Neural cell (in vitro differentiated cells): ENCODE measurements around the gene LTBP1. TPM values are rescaled to one million over a fixed set of nuclear protein-coding genes. Genes with fewer than 3 reads are reported as not detected.
A peak's percentile ranks its signal among the peaks of the same experiment; 100 is the strongest.

Source experiments
- H2AFZ ChIP-seq: fragments of 200-600, 300-800 bp; sonication (generic), shearing (Covaris generic); 2 replicates; pipeline ENCODE4 v1.6.0; 2014; ENCODE audit warnings: low read depth, mild to moderate bottlenecking, antibody characterized with exemption, low read length, moderate library complexity
- H3F3A ChIP-seq: fragments of 200-600 bp; shearing (Covaris generic); 2 replicates; pipeline ENCODE4 v1.6.1; 2016; ENCODE audit warnings: mild to moderate bottlenecking, moderate library complexity, mixed read lengths, antibody characterized with exemption, low read length; ENCODE audit not compliant: insufficient read depth, poor library complexity, severe bottlenecking
- H3K27ac ChIP-seq: fragments of 200-600, 300-800 bp; sonication (generic), shearing (Covaris generic); 2 replicates; pipeline ENCODE4 v1.5.1; 2014; ENCODE audit warnings: mild to moderate bottlenecking, low read length, moderate library complexity
- H3K27me3 ChIP-seq: fragments of 300-800, 200-600 bp; sonication (generic), shearing (Covaris generic); 2 replicates; pipeline ENCODE4 v1.6.0; 2014; ENCODE audit warnings: mild to moderate bottlenecking, low read depth, low read length, moderate library complexity; ENCODE audit not compliant: insufficient read depth
- H3K36me3 ChIP-seq: fragments of 300-800, 200-600 bp; sonication (generic), shearing (Covaris generic); 2 replicates; pipeline ENCODE4 v1.5.1; 2014; ENCODE audit warnings: mild to moderate bottlenecking, antibody characterized with exemption, low read length, moderate library complexity; ENCODE audit not compliant: insufficient read depth
- H3K4me2 ChIP-seq: fragments of 300-800, 200-600 bp; sonication (generic), shearing (Covaris generic); 2 replicates; pipeline ENCODE4 v1.6.0; 2014; ENCODE audit warnings: mild to moderate bottlenecking, low read length
- H3K4me3 ChIP-seq: fragments of 300-800, 200-600 bp; sonication (generic), shearing (Covaris generic); 2 replicates; pipeline ENCODE4 v1.5.1; 2014; ENCODE audit warnings: mild to moderate bottlenecking, low read length, moderate library complexity
- H3K79me2 ChIP-seq: fragments of 200-600 bp; shearing (Covaris generic); replicated peaks from 2 replicates; pipeline ENCODE4 v1.6.0; 2014; ENCODE audit warnings: mild to moderate bottlenecking, low read length, moderate library complexity; ENCODE audit not compliant: insufficient read depth
- H3K9ac ChIP-seq: fragments of 300-800, 200-600 bp; sonication (generic), shearing (Covaris generic); 2 replicates; pipeline ENCODE4 v1.6.1; 2016; ENCODE audit warnings: mild to moderate bottlenecking, low read length, mixed read lengths
- H3K9me2 ChIP-seq: fragments of 200-600 bp; shearing (Covaris generic); 2 replicates; pipeline ENCODE4 v1.6.1; 2016; ENCODE audit warnings: mild to moderate bottlenecking, low read length, mixed read lengths; ENCODE audit not compliant: insufficient read depth
- H3K9me3 ChIP-seq: fragments of 200-600, 300-800 bp; sonication (generic), shearing (Covaris generic); 2 replicates; pipeline ENCODE4 v1.6.1; 2016; ENCODE audit warnings: mild to moderate bottlenecking, mixed run types, low read length, moderate library complexity, mixed read lengths
- H4K20me1 ChIP-seq: fragments of 200-600 bp; shearing (Covaris generic); 2 replicates; pipeline ENCODE4 v1.6.1; 2016; ENCODE audit warnings: mild to moderate bottlenecking, mixed run types; ENCODE audit not compliant: insufficient read depth
- EP300 ChIP-seq: fragments of 450-650 bp; conservative IDR thresholded peaks from 2 replicates; pipeline ENCODE4 v1.6.1; 2014; ENCODE audit warnings: antibody characterized with exemption, mild to moderate bottlenecking, moderate library complexity; ENCODE audit not compliant: poor library complexity, severe bottlenecking
- EZH2 ChIP-seq: fragments of 200-600, 300-800 bp; shearing (Covaris generic), sonication (generic); IDR thresholded peaks from 2 replicates; pipeline ENCODE4 v1.6.1; 2014; ENCODE audit warnings: antibody characterized with exemption, low read length, borderline replicate concordance, mild to moderate bottlenecking; ENCODE audit not compliant: insufficient read depth, poor library complexity, severe bottlenecking
- MXI1 ChIP-seq: fragments of 450-650 bp; conservative IDR thresholded peaks from 2 replicates; pipeline ENCODE4 v1.6.1; 2014; ENCODE audit warnings: antibody characterized with exemption, mild to moderate bottlenecking; ENCODE audit not compliant: poor library complexity, severe bottlenecking
- POLR2AphosphoS5 ChIP-seq: IDR thresholded peaks from 2 replicates; pipeline ENCODE4 v1.6.1; 2012
- RAD21 ChIP-seq: fragments of 450-650 bp; conservative IDR thresholded peaks from 2 replicates; pipeline ENCODE4 v1.6.1; 2014; ENCODE audit warnings: antibody characterized with exemption, mild to moderate bottlenecking, moderate library complexity
- SMC3 ChIP-seq: fragments of 450-650 bp; conservative IDR thresholded peaks from 2 replicates; pipeline ENCODE4 v1.6.1; 2014; ENCODE audit warnings: antibody characterized with exemption, mild to moderate bottlenecking, moderate library complexity; ENCODE audit not compliant: poor library complexity
- TAF1 ChIP-seq: IDR thresholded peaks from 2 replicates; pipeline ENCODE4 v1.6.1; 2012; ENCODE audit warnings: low read depth
- polyA plus RNA-seq: library from polyadenylated mRNA; depleted of rRNA; stranded (reverse); fragments of >200 nt; gene quantifications from 2 replicates; pipeline ENCODE4 v1.2.3, GENCODE V29; 2014
- TF ChIP-seq, protein P1 (sequence below): IDR thresholded peaks from 2 replicates; pipeline ENCODE4 v1.6.1; 2012; ENCODE audit warnings: borderline replicate concordance
- TF ChIP-seq, protein P2 (sequence below): fragments of 450-650 bp; IDR thresholded peaks from 2 replicates; pipeline ENCODE4 v1.5.1; 2014; ENCODE audit warnings: antibody characterized with exemption, mild to moderate bottlenecking, moderate library complexity; ENCODE audit not compliant: poor library complexity, severe bottlenecking

Gene LTBP1
- polyA plus RNA-seq, 1 donor from 2014 or later, result 1.8 TPM

DNA sequence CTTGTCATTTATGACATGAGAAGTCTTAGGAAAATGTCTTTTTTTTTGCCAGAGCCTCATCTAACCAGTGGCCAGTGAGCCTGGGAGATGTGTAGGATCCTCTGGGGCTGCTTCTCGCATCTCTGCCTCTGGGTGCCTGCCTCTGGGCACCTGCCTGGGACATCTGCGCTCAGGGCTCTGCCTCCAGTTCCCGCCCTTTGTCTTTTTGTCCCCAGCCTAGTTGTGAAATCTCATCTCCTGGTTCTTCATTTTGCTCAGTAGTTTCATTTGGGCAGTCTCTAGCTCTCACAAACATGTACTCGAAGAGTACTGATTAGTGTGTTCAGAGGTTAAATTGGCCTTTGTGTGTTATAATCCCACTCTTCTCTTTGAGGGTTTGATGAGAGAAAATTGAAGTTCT is 92.0 kb downstream of the LTBP1 start:
- H3K27me3 ChIP-seq, result no peaks in the 10 kb centered on the region
- no peaks in the 10 kb centered on the region for H4K20me1 ChIP-seq
- H3F3A ChIP-seq, result no peaks in the 10 kb centered on the region
- H3K4me2 ChIP-seq, result no peak overlapping the region
- no peaks in the 10 kb centered on the region for H3K9me2 ChIP-seq
- no peaks in the 10 kb centered on the region for H3K79me2 ChIP-seq
- no peaks in the 10 kb centered on the region for H3K9me3 ChIP-seq
- no peak overlapping the region for H3K9ac ChIP-seq
- H3K4me3 ChIP-seq, result no peak overlapping the region
- no peak overlapping the region for H3K27ac ChIP-seq
- no peak overlapping the region for H2AFZ ChIP-seq
- TF ChIP-seq SMC3 (no peak), EP300 (no peak), RAD21 (no peak), EZH2 (no peak), MXI1 (no peak), POLR2AphosphoS5 (no peak), TAF1 (no peak)
- TF ChIP-seq, protein P1, sequence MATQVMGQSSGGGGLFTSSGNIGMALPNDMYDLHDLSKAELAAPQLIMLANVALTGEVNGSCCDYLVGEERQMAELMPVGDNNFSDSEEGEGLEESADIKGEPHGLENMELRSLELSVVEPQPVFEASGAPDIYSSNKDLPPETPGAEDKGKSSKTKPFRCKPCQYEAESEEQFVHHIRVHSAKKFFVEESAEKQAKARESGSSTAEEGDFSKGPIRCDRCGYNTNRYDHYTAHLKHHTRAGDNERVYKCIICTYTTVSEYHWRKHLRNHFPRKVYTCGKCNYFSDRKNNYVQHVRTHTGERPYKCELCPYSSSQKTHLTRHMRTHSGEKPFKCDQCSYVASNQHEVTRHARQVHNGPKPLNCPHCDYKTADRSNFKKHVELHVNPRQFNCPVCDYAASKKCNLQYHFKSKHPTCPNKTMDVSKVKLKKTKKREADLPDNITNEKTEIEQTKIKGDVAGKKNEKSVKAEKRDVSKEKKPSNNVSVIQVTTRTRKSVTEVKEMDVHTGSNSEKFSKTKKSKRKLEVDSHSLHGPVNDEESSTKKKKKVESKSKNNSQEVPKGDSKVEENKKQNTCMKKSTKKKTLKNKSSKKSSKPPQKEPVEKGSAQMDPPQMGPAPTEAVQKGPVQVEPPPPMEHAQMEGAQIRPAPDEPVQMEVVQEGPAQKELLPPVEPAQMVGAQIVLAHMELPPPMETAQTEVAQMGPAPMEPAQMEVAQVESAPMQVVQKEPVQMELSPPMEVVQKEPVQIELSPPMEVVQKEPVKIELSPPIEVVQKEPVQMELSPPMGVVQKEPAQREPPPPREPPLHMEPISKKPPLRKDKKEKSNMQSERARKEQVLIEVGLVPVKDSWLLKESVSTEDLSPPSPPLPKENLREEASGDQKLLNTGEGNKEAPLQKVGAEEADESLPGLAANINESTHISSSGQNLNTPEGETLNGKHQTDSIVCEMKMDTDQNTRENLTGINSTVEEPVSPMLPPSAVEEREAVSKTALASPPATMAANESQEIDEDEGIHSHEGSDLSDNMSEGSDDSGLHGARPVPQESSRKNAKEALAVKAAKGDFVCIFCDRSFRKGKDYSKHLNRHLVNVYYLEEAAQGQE, result no peak
- TF ChIP-seq, protein P2, sequence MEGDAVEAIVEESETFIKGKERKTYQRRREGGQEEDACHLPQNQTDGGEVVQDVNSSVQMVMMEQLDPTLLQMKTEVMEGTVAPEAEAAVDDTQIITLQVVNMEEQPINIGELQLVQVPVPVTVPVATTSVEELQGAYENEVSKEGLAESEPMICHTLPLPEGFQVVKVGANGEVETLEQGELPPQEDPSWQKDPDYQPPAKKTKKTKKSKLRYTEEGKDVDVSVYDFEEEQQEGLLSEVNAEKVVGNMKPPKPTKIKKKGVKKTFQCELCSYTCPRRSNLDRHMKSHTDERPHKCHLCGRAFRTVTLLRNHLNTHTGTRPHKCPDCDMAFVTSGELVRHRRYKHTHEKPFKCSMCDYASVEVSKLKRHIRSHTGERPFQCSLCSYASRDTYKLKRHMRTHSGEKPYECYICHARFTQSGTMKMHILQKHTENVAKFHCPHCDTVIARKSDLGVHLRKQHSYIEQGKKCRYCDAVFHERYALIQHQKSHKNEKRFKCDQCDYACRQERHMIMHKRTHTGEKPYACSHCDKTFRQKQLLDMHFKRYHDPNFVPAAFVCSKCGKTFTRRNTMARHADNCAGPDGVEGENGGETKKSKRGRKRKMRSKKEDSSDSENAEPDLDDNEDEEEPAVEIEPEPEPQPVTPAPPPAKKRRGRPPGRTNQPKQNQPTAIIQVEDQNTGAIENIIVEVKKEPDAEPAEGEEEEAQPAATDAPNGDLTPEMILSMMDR, result no peak
- H3K36me3 ChIP-seq, result no peaks in the 10 kb centered on the region

DNA sequence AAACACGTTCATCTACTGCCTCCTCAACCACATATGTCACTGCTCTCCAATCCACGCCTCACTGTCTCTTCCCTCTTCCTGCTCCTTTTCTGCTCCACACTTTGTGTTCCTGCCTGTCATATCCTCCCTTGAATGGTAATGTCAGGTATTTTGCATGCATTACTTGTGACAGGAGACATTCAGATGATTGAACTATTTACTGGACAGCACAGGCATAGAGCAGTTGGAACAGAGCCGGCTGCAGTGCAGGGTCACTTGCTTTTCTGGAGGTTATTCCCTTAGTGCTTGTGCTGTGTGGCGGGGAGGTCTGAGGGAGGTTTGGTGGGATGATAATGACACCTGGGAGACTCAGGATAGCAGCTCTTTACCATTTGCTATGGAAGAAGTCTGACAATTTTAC is 93.8 kb downstream of the LTBP1 start:
- Histone ChIP-seq H3K79me2 (no peaks in the 10 kb centered on the region), H3K9ac (no peak overlapping the region), H3K27ac (peak overlapping the region; percentile 48), H3K9me2 (no peaks in the 10 kb centered on the region), H3K4me2 (no peak overlapping the region), H3K36me3 (no peaks in the 10 kb centered on the region), H2AFZ (peak overlapping the region; percentile 12), H3K9me3 (no peaks in the 10 kb centered on the region), H3K27me3 (no peaks in the 10 kb centered on the region), H3K4me3 (peak overlapping the region; percentile 24), H4K20me1 (no peaks in the 10 kb centered on the region), H3F3A (no peaks in the 10 kb centered on the region)
- TF ChIP-seq EZH2 (no peak), POLR2AphosphoS5 (peak; percentile 29), EP300 (peak; percentile 76), TAF1 (no peak), SMC3 (no peak), MXI1 (no peak), RAD21 (no peak)
- TF ChIP-seq, protein P1, result no peak
- TF ChIP-seq, protein P2, result no peak
